ENCODE data around the gene WRNIP1. TPM values are rescaled to one million over a fixed set of nuclear protein-coding genes. Genes with fewer than 3 reads are reported as not detected.

WRNIP1 gene
- polyA plus RNA-seq, 1 experiment: 26.5 TPM

DNA sequence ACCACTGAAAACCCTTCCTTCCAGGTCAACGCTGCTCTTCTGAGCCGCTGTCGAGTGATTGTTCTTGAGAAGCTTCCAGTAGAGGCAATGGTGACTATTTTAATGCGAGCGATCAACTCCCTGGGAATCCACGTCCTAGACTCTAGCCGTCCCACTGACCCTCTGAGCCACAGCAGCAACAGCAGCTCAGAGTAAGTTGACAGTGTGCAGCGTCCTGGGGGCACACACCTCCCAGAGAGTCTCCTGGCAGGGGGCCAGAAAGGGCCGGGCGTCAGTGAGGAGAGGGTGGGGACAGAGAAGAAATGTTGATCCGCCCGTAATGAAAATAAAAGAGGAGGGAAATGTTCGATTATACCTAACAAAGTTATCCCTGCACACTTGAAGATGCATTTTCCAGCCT lies 5.0 kb downstream of the WRNIP1 start:
- no peaks in the 10 kb centered on the region for H3K27me3 ChIP-seq (ENCODE audit: control insufficient read depth, insufficient read depth, low read length)
- POLR2A ChIA-PET: no interaction called here
- CTCF ChIA-PET: interaction anchor here (1.0 to 1.3 kb wide), 3 partner anchors 20 to 219 kb away, joined by 3 to 4 read pairs (median 3); partner anchors contain the start of gene MYLK4
- peaks cover 1% of the 10 kb centered on the region; the same call in 1 of the 2 replicates for H3K36me3 ChIP-seq (ENCODE audit: control insufficient read depth, insufficient read depth, low read length)
- no peak overlapping the region for H3K4me3 ChIP-seq (ENCODE audit: low read depth, low read length)
- no peak for TF ChIP-seq CTCF (IDR thresholded peaks at IDR 0.05; ENCODE audit: insufficient read depth, low read depth, low read length)
- no peak for DNase-seq (ENCODE audit: low read depth)

GRCh38 chr6:2771079-2771478 lies 5.9 kb downstream of the WRNIP1 start:
- Histone ChIP-seq H3K36me3 (ENCODE audit: control insufficient read depth, insufficient read depth, low read length) (peaks cover 1% of the 10 kb centered on the region; the same call in 1 of the 2 replicates), H3K27me3 (ENCODE audit: control insufficient read depth, insufficient read depth, low read length) (no peaks in the 10 kb centered on the region), H3K4me3 (ENCODE audit: low read depth, low read length) (no peak overlapping the region)
- TF ChIP-seq CTCF (IDR thresholded peaks at IDR 0.05; ENCODE audit: insufficient read depth, low read depth, low read length): no peak
- ChIA-PET CTCF (interaction anchor here (0.5 to 1.3 kb wide), 3 partner anchors 14 to 218 kb away, joined by 3 to 4 read pairs (median 3); no protein-coding TSS in a partner anchor), POLR2A (no interaction called here)
- DNase-seq (ENCODE audit: low read depth): no peak

GRCh38 chr6:2772840-2773239 lies 7.6 kb downstream of the WRNIP1 start:
- ChIA-PET CTCF (interaction anchor here (1.6 to 2.2 kb wide), 5 partner anchors 10 to 180 kb away, joined by 4 to 10 read pairs (median 8); partner anchors contain the start of gene MYLK4), POLR2A (no interaction called here)

DNA sequence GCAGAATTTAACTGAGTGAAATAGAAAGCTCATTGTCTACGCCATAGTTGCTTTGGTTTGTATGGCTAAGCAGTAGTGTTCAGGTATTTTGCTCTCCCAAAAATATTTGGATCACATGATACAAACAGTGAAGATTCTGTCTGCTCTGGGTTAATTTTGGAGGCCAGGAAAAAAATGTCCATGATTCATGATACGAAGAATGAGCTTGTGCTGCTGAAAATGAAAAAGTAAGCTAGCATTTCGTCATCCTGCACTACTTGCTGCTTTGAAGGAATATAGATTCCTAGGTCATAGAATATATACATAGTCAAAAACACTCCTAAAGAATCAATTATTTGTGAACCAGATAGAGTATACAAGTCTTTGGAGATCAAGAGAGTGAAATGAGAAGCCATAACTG lies 8.3 kb downstream of the WRNIP1 start:
- no peak overlapping the region for H3K4me3 ChIP-seq (ENCODE audit: low read depth, low read length)
- peaks cover 1% of the 10 kb centered on the region; the same call in 1 of the 2 replicates for H3K36me3 ChIP-seq (ENCODE audit: control insufficient read depth, insufficient read depth, low read length)
- DNase-seq (ENCODE audit: low read depth): no peak
- ChIA-PET POLR2A (interaction anchor here (0.6 kb wide), 1 partner anchor 218 kb away, joined by 3 read pairs; no protein-coding TSS in a partner anchor), CTCF (interaction anchor here (0.8 to 2.2 kb wide), 5 partner anchors 10 to 179 kb away, joined by 3 to 10 read pairs (median 8); partner anchors contain the start of gene MYLK4)
- H3K27me3 ChIP-seq (ENCODE audit: control insufficient read depth, insufficient read depth, low read length): no peaks in the 10 kb centered on the region
- TF ChIP-seq CTCF (IDR thresholded peaks at IDR 0.05; ENCODE audit: insufficient read depth, low read depth, low read length): no peak

More at GRCh38 chr6:2772840-2773239, 7.6 kb downstream of the WRNIP1 start:
- TF ChIP-seq CTCF (IDR thresholded peaks at IDR 0.05; ENCODE audit: insufficient read depth, low read depth, low read length): no peak
- no peak for DNase-seq (ENCODE audit: low read depth)
- Histone ChIP-seq H3K27me3 (ENCODE audit: control insufficient read depth, insufficient read depth, low read length) (no peaks in the 10 kb centered on the region), H3K4me3 (ENCODE audit: low read depth, low read length) (no peak overlapping the region), H3K36me3 (ENCODE audit: control insufficient read depth, insufficient read depth, low read length) (peaks cover 1% of the 10 kb centered on the region; the same call in 1 of the 2 replicates)

- no peak for DNase-seq (ENCODE audit: low read depth)
- TF ChIP-seq CTCF (IDR thresholded peaks at IDR 0.05; ENCODE audit: insufficient read depth, low read depth, low read length): no peak
- no peaks in the 10 kb centered on the region for H3K27me3 ChIP-seq (ENCODE audit: control insufficient read depth, insufficient read depth, low read length)
- ChIA-PET POLR2A (no interaction called here), CTCF (no interaction called here)
- H3K36me3 ChIP-seq (ENCODE audit: control insufficient read depth, insufficient read depth, low read length): peaks cover under 1% of the 10 kb centered on the region
- H3K4me3 ChIP-seq (ENCODE audit: low read depth, low read length): no peak overlapping the region
These were observed 9.8 kb downstream of the WRNIP1 start for GRCh38 chr6:2775003-2775402.
